K562 (cell line): ENCODE data around the gene NXPH4.

ENCODE experiments used
- GABPA ChIP-seq: fragments of 200-800 bp; sonication (Bioruptor generic); conservative IDR thresholded peaks from 2 replicates; pipeline ENCODE4 v1.6.1; 2016; ENCODE audit warnings: low read depth, missing genetic modification characterization, missing compliant biosample characterization
- HEY1 ChIP-seq: fragments of 250-450 bp; sonication (Bioruptor Pico); IDR thresholded peaks from 2 replicates; pipeline ENCODE4 v1.5.0; 2020; ENCODE audit warnings: mild to moderate bottlenecking, moderate library complexity, borderline replicate concordance
- NCOA1 ChIP-seq: fragments of 450-650 bp; IDR thresholded peaks from 2 replicates; pipeline ENCODE4 v1.6.1; 2016; ENCODE audit warnings: low read depth
- NONO ChIP-seq, 2 experiments: fragments of 200-400 bp in 1 of 2; fragments of 450-650 bp in 1 of 2; formaldehyde crosslinking in 1 of 2; IDR thresholded peaks; 2 replicates each; pipeline ENCODE4 v1.6.1; 2017; ENCODE audit warnings: low read depth in 2 of 2, mild to moderate bottlenecking in 2 of 2, moderate library complexity in 2 of 2, low read length in 1 of 2
- POLR2A ChIP-seq: fragments of 450-650 bp; conservative IDR thresholded peaks from 2 replicates; pipeline ENCODE4 v1.6.1; 2016
- SMAD3 ChIP-seq: fragments of 450-650 bp; formaldehyde crosslinking; conservative IDR thresholded peaks from 2 replicates; pipeline ENCODE4 v1.4.0; 2020; ENCODE audit warnings: mild to moderate bottlenecking
- TBL1XR1 ChIP-seq, 2 experiments: IDR thresholded peaks; 2 replicates each; pipeline ENCODE4 v1.6.1; 2012; ENCODE audit warnings: improper control_type of control experiment in 2 of 2, low read length in 2 of 2, mild to moderate bottlenecking in 1 of 2
- ZBTB17 ChIP-seq: fragments of 450-650 bp; formaldehyde crosslinking; IDR thresholded peaks from 2 replicates; pipeline ENCODE4 v1.4.0; 2020; ENCODE audit warnings: mild to moderate bottlenecking
- TF ChIP-seq, protein P1 (sequence below), 3 experiments: IDR thresholded peaks in 2 of 3; conservative IDR thresholded peaks in 1 of 3; 2 replicates each; pipeline ENCODE4 v1.5.1; 2011 to 2012; ENCODE audit warnings: low read length in 3 of 3, mild to moderate bottlenecking in 3 of 3, control low read depth in 2 of 3, improper control_type of control experiment in 1 of 3, inconsistent platforms in 1 of 3, low read depth in 1 of 3, mixed read lengths in 1 of 3, moderate library complexity in 1 of 3; ENCODE audit not compliant: insufficient read depth in 2 of 3
- TF ChIP-seq, protein P2 (sequence below): sonication (generic); formaldehyde crosslinking; IDR thresholded peaks from 2 replicates; pipeline ENCODE4 v1.8.0; 2022; ENCODE audit warnings: mild to moderate bottlenecking, missing genetic modification reagents

DNA sequence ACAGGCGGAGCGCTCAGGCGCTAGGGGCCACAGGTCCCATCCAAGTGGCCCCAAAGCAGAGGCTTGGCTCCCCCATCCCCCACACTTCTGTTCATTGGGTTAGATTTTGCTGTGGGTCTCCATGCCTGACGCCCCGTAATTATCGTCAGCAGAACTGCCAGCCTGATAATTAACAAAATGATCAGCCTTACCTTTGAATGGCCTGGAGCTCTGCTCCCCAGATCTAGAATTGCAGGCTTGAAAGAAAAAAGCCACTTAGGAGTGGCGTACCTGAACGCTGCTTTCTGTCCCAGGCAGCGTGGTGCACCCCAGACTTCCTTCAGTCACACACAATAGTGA is 40.5 kb upstream of the NXPH4 start:
- TF ChIP-seq HEY1 (no peak), SMAD3 (CRISPR knock-in tag) (no peak), ZBTB17 (CRISPR knock-in tag) (no peak), NCOA1 (no peak), NONO (IDR thresholded peaks at IDR 0.05; ENCODE audit: low read depth in 2 of 2, low read length in 1 of 2) (no peak), GABPA (tag) (no peak), POLR2A (no peak), TBL1XR1 (IDR thresholded peaks at IDR 0.05; ENCODE audit: low read length in 2 of 2) (no peak)
- TF ChIP-seq, protein P1, sequence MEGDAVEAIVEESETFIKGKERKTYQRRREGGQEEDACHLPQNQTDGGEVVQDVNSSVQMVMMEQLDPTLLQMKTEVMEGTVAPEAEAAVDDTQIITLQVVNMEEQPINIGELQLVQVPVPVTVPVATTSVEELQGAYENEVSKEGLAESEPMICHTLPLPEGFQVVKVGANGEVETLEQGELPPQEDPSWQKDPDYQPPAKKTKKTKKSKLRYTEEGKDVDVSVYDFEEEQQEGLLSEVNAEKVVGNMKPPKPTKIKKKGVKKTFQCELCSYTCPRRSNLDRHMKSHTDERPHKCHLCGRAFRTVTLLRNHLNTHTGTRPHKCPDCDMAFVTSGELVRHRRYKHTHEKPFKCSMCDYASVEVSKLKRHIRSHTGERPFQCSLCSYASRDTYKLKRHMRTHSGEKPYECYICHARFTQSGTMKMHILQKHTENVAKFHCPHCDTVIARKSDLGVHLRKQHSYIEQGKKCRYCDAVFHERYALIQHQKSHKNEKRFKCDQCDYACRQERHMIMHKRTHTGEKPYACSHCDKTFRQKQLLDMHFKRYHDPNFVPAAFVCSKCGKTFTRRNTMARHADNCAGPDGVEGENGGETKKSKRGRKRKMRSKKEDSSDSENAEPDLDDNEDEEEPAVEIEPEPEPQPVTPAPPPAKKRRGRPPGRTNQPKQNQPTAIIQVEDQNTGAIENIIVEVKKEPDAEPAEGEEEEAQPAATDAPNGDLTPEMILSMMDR (IDR thresholded peaks at IDR 0.05 in 2 of 3, conservative IDR thresholded peaks at IDR 0.05 in 1 of 3; ENCODE audit: insufficient read depth in 2 of 3, low read depth in 1 of 3, low read length in 3 of 3): peak in 1 of 3 experiments; percentile 18; a peak in 1 of 6 replicates
- TF ChIP-seq, protein P2, sequence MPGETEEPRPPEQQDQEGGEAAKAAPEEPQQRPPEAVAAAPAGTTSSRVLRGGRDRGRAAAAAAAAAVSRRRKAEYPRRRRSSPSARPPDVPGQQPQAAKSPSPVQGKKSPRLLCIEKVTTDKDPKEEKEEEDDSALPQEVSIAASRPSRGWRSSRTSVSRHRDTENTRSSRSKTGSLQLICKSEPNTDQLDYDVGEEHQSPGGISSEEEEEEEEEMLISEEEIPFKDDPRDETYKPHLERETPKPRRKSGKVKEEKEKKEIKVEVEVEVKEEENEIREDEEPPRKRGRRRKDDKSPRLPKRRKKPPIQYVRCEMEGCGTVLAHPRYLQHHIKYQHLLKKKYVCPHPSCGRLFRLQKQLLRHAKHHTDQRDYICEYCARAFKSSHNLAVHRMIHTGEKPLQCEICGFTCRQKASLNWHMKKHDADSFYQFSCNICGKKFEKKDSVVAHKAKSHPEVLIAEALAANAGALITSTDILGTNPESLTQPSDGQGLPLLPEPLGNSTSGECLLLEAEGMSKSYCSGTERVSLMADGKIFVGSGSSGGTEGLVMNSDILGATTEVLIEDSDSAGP (CRISPR knock-in tag): no peak
